Activated CD4-positive, CD25-positive, alpha-beta regulatory T cell (primary cell): ENCODE measurements around the gene FAM168B.
"Not testable (repeated sequence)": the region's sequence is repeated elsewhere in the genome, so short reads cannot be mapped to it uniquely, and the experiment has no call there.

Experiments used
- DNase-seq, 4 experiments: peaks; one replicate each; lab custom pipeline; 2025; lab: John Stamatoyannopoulos, UW

The FAM168B gene

DNA sequence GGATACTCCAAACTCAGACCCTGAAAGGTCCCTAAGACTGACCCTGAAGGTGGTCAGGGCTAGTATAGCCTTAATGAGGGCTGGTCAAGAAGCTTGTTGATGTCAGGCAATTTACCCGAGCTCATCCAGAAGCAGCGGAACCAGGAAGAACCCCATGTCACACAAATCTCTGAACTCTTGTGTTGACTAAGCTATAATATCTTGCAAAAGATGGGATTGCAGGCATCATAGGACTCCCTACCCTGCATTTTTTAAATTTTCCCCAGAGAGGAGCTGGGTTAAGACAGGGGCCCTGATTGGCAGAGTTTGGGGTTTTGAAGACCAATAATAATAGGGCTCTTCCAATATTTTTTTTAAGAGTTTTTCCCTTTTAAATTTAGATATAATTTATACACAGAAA, 9.9 kb upstream of the FAM168B start:
- no peak for DNase-seq

GRCh38 chr2:131094463-131095281, 1.4 kb upstream of the FAM168B start:
- no peak for DNase-seq

GRCh38 chr2:131093696-131094462, 619 bp upstream of the FAM168B start:
- peak in 1 of 4 experiments; percentile 60 for DNase-seq

GRCh38 chr2:131092458-131093005, 728 bp downstream of the FAM168B start:
- no peak for DNase-seq

DNA sequence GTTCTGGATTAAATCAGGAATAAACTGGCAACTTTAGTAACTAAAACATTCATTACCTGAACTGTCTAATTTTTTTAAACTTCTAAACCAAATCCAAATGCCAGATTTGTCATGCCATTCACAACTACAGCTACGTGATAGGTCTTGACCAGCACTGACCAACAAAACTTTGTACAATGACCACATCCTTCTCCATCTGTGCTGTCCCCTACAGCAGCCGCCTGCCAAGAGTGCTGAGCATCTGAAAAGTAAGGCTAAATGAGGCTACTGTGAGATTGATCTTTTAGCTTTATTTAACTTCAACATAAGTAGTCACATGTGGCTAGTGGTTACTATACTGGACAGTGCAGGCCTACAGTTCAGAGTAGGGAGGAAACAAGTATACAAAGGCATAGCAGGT, 7.6 kb downstream of the FAM168B start:
- no peak for DNase-seq

GRCh38 chr2:131081190-131081589, 12.1 kb downstream of the FAM168B start:
- no peak for DNase-seq

DNA sequence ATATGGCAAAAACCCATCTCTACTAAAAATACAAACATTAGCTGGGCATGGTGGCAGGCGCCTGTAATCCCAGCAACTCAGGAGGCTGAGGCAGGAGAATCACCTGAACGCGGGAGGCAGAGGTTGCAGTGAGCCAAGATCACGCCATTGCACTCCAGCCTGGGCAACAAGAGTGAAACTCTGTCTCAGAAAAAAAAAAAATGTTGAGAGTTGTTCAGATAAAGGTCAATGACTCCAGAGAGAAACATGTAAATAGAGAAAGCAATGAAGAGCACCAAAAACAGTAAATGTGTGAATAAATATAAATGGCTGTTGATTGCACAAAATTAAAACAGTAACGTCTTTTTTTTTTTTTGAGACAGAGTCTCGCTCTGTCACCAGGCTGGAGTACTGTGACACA, 13.3 kb downstream of the FAM168B start:
- not testable (repeated sequence) for DNase-seq

GRCh38 chr2:131077966-131078365, 15.3 kb downstream of the FAM168B start:
- DNase-seq: no peak

- no peak for DNase-seq
These were observed 15.9 kb downstream of the FAM168B start for GRCh38 chr2:131077182-131077846.

GRCh38 chr2:131076707-131077106, 16.6 kb downstream of the FAM168B start:
- no peak for DNase-seq

DNA sequence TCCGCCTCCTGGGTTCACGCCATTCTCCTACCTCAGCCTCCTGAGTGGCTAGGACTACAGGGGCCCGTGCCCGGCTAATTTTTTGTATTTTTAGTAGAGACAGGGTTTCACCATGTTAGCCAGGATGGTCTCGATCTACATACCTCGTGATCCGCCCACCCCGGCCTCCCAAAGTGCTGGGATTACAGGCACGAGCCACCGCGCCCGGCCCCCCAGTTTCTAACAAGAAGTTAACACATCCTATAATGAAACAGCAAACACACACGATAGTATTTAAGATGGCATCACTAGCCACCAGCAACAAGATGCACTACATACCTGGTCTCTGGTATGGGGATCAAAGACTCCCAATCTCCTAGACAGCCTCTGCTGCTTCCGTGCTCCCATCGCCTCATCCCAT, 17.7 kb downstream of the FAM168B start:
- not testable (repeated sequence) for DNase-seq

DNA sequence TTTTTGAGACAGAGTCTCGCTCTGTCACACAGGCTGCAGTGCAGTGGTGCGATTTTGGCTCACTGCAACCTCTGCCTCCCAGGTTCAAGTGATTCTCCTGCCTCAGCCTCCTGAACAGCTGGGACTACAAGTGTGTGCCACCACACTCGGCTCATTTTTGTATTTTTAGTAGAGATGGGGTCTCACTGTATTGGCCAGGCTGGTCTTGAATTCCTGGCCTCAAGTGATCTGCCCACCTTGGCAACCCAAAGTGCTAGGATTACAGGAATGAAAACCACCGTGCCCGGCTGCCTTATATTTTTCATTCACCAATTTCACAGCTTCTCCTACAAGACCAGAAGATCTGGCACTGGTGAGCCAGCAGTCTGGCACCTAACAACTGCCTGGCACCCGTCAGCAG, 25.1 kb downstream of the FAM168B start:
- DNase-seq: not testable (repeated sequence)

DNA sequence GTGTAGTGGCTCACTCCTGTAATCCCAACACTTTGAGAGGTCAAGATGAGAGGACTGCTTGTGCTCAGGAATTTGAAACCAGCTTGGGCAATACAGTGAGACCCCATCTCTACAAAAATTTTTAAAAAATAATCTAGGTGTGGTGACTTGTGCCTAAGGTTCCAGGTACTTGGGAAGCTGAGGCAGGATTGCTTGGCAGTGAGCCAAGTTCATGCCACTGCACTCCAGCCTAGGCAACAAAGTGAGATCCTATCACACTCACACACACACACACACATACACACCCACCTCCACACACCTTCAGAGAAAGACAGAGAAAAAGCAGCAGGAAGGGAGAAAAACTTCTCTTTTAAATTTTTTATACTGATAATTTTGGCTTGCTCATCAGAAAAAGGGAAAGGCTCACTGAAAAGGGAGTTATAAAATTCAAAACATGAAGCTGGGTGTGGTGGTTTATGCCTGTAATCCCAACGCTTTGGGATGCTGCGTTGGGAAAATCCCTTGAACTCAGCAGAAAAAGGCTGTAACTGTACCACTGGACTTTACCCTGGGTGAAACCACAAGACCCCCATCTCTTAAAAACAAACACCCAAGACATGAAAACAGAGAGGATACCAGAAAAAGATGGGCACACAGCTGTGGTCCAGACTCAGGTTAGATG, 25.7 kb downstream of the FAM168B start:
- no peak for DNase-seq

GRCh38 chr2:131064589-131065512, 28.4 kb downstream of the FAM168B start:
- DNase-seq: no peak

DNA sequence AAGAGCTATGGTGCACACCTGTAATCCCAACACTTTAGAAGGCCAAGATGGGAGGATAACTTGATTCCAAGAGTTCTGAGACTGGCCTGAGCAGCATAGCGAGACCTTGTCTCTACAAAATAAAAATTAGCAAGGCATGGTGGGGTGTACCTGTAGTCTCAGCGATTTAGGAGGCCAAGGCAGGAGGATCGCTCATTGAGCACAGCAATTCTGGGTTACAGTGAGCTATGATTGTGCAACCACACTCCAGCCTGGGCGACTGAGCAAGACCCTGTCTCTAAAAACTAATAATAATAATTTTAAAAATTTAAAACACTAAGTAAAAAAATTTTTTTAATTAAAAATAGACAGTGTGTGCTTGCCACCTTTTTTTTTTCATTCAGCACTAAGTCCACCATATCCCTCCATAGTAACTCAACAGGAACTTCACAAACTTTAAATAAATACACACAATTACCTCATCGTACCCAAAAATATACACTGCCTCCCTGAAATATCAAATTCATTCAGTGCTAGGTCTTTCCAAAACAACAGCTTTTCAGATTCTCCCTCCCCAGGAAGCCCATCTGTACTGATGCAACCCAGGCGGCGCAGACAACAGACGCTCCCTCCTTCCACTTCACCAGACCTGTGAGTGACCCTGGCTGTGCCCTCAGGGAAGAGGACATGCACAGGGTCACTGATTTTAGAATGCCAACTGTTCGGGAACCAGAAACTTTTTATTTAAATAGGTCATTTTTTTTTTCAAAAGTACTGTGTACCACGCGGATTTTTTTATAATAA, 29.6 kb downstream of the FAM168B start:
- DNase-seq: no peak

DNA sequence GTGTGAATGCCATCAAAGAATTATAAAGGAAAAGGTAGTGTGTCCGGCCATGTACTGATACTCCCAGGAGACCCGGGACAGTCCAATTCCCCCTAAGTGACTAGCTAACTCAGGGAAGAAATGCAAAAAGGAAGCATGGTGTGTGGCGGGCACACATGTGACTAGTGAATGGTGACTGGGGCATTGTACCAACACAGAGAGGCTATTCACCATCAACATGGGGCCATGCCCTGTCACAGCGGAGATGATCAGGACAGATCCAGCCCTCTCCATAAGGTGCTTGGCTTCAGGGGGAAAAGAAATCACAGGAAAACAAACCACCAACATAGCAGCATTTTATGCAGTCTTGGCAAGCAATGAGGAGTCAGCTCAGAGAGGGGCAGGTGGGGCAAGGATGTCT, 34.3 kb downstream of the FAM168B start:
- no peak for DNase-seq

- DNase-seq: no peak
These were observed 34.9 kb downstream of the FAM168B start for GRCh38 chr2:131058214-131058843.

DNA sequence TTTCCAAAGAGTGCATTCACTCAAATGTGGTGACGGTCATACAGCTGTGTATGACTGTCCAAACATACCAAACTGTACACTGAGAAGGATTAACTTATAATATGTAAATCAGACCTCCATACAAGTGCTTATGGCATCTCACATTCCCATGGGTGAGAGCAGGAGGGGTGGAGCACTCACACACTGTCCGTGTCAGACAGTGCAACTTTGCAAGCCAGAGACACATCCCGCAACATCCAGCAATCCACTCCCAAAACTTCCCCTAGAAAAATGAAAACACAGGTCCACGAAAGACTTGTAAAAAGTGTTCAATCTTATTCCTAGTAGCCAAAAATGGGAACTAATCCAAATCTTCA, 36.4 kb downstream of the FAM168B start:
- DNase-seq: no peak

- DNase-seq: no peak
These were observed 36.9 kb downstream of the FAM168B start for GRCh38 chr2:131056204-131056931.
